ENCODE measurements around the gene HLTF. TPM values are rescaled to one million over a fixed set of nuclear protein-coding genes. Genes with fewer than 3 reads are reported as not detected.
"Not testable (repeated sequence)": the region's sequence is repeated elsewhere in the genome, so short reads cannot be mapped to it uniquely, and the experiment has no call there.

HLTF gene

GRCh38 chr3:148990236-148990635 is 96.1 kb downstream of the HLTF start:
- no peak overlapping the region for H3K27ac ChIP-seq (replicated peaks; ENCODE audit: low read length)
- no peaks in the 10 kb centered on the region for H3K9me3 ChIP-seq (replicated peaks in 1 of 2; ENCODE audit: control insufficient read depth in 2 of 2, insufficient read depth in 1 of 2, low read depth in 1 of 2, low read length in 2 of 2)
- H3K9ac ChIP-seq (ENCODE audit: low read depth, low read length, poor library complexity) = no peak overlapping the region
- no peak overlapping the region for H2BK5ac ChIP-seq (ENCODE audit: low read length)
- H3K27me3 ChIP-seq (ENCODE audit: control insufficient read depth in 3 of 3, insufficient read depth in 3 of 3, low read depth in 1 of 3, low read length in 3 of 3) = peaks cover 0 to 25% (median 3%) of the 10 kb centered on the region in 3 experiments
- H2BK120ac ChIP-seq (ENCODE audit: low read depth, low read length) = no peak overlapping the region
- no peak overlapping the region for H2AK5ac ChIP-seq (ENCODE audit: low read depth, low read length)
- no peak overlapping the region for H2BK12ac ChIP-seq (ENCODE audit: low read length)
- no peak overlapping the region for H3K14ac ChIP-seq (ENCODE audit: low read length)
- H2AFZ ChIP-seq (ENCODE audit: low read length) = no peak overlapping the region
- no peak overlapping the region for H3K4me2 ChIP-seq (ENCODE audit: insufficient read depth, low read length, poor library complexity, severe bottlenecking)
- H4K8ac ChIP-seq (ENCODE audit: low read depth, low read length) = no peak overlapping the region
- H3K36me3 ChIP-seq (replicated peaks in 1 of 2; ENCODE audit: control insufficient read depth in 2 of 2, insufficient read depth in 2 of 2, low read length in 2 of 2) = no peaks in the 10 kb centered on the region
- no CpG with 5 or more reads among the region's 4 CpGs for WGBS, 2 donors (ENCODE audit: extremely low coverage in 2 of 2, insufficient read length in 2 of 2, insufficient replicate concordance in 1 of 2)
- H3K18ac ChIP-seq (ENCODE audit: low read length) = no peak overlapping the region
- no peak for DNase-seq (ENCODE audit: low spot score)
- H3K4me3 ChIP-seq (ENCODE audit: low read length in 2 of 2) = no peak overlapping the region
- no peak overlapping the region for H3K4ac ChIP-seq (ENCODE audit: low read length)
- H3K4me1 ChIP-seq (ENCODE audit: control insufficient read depth in 2 of 2, insufficient read depth in 1 of 2, low read depth in 1 of 2, low read length in 2 of 2) = no peaks in the 10 kb centered on the region
- H2BK15ac ChIP-seq (ENCODE audit: low read length) = no peak overlapping the region
- H3K79me1 ChIP-seq (ENCODE audit: low read depth, low read length) = no peaks in the 10 kb centered on the region
- no peak overlapping the region for H3K23ac ChIP-seq (ENCODE audit: low read depth, low read length, poor library complexity)
- no peak overlapping the region for H4K91ac ChIP-seq (ENCODE audit: low read depth, low read length, poor library complexity)

- H4K91ac ChIP-seq (ENCODE audit: low read depth, low read length, poor library complexity); H4K8ac ChIP-seq (ENCODE audit: low read depth, low read length); H3K4me3 ChIP-seq (ENCODE audit: low read length in 2 of 2); H3K79me1 ChIP-seq (ENCODE audit: low read depth, low read length); H2BK15ac ChIP-seq (ENCODE audit: low read length); H2AK5ac ChIP-seq (ENCODE audit: low read depth, low read length); H3K14ac ChIP-seq (ENCODE audit: low read length); H2BK120ac ChIP-seq (ENCODE audit: low read depth, low read length); H2AFZ ChIP-seq (ENCODE audit: low read length); H3K27ac ChIP-seq (replicated peaks; ENCODE audit: low read length); H3K18ac ChIP-seq (ENCODE audit: low read length); DNase-seq (ENCODE audit: low spot score); H3K4me1 ChIP-seq (ENCODE audit: control insufficient read depth in 2 of 2, insufficient read depth in 1 of 2, low read depth in 1 of 2, low read length in 2 of 2); H2BK12ac ChIP-seq (ENCODE audit: low read length); H3K4ac ChIP-seq (ENCODE audit: low read length); H2BK5ac ChIP-seq (ENCODE audit: low read length); H3K9me3 ChIP-seq (replicated peaks in 1 of 2; ENCODE audit: control insufficient read depth in 2 of 2, insufficient read depth in 1 of 2, low read depth in 1 of 2, low read length in 2 of 2); H3K36me3 ChIP-seq (replicated peaks in 1 of 2; ENCODE audit: control insufficient read depth in 2 of 2, insufficient read depth in 2 of 2, low read length in 2 of 2); H3K4me2 ChIP-seq (ENCODE audit: insufficient read depth, low read length, poor library complexity, severe bottlenecking); H3K9ac ChIP-seq (ENCODE audit: low read depth, low read length, poor library complexity); H3K23ac ChIP-seq (ENCODE audit: low read depth, low read length, poor library complexity): not testable (repeated sequence)
- peaks cover 0 to 25% (median 3%) of the 10 kb centered on the region in 3 experiments for H3K27me3 ChIP-seq (ENCODE audit: control insufficient read depth in 3 of 3, insufficient read depth in 3 of 3, low read depth in 1 of 3, low read length in 3 of 3)
- no CpG with 5 or more reads among the region's 29 CpGs for WGBS, 2 donors (ENCODE audit: extremely low coverage in 2 of 2, insufficient read length in 2 of 2, insufficient replicate concordance in 1 of 2)
Measured at GRCh38 chr3:148987551-148987950, 98.8 kb downstream of the HLTF start.

- Histone ChIP-seq H3K4me3 (ENCODE audit: low read length in 2 of 2) (no peak overlapping the region), H2AFZ (ENCODE audit: low read length) (no peak overlapping the region), H3K14ac (ENCODE audit: low read length) (no peak overlapping the region), H3K4ac (ENCODE audit: low read length) (no peak overlapping the region), H2AK5ac (ENCODE audit: low read depth, low read length) (no peak overlapping the region), H2BK5ac (ENCODE audit: low read length) (no peak overlapping the region), H3K23ac (ENCODE audit: low read depth, low read length, poor library complexity) (no peak overlapping the region), H3K27me3 (ENCODE audit: control insufficient read depth in 3 of 3, insufficient read depth in 3 of 3, low read depth in 1 of 3, low read length in 3 of 3) (no peaks in the 10 kb centered on the region), H3K27ac (replicated peaks; ENCODE audit: low read length) (no peak overlapping the region), H3K18ac (ENCODE audit: low read length) (no peak overlapping the region), H3K36me3 (replicated peaks in 1 of 2; ENCODE audit: control insufficient read depth in 2 of 2, insufficient read depth in 2 of 2, low read length in 2 of 2) (no peaks in the 10 kb centered on the region), H2BK120ac (ENCODE audit: low read depth, low read length) (no peak overlapping the region), H2BK12ac (ENCODE audit: low read length) (no peak overlapping the region), H2BK15ac (ENCODE audit: low read length) (no peak overlapping the region), H4K91ac (ENCODE audit: low read depth, low read length, poor library complexity) (no peak overlapping the region), H3K4me1 (ENCODE audit: control insufficient read depth in 2 of 2, insufficient read depth in 1 of 2, low read depth in 1 of 2, low read length in 2 of 2) (no peaks in the 10 kb centered on the region), H3K9ac (ENCODE audit: low read depth, low read length, poor library complexity) (no peak overlapping the region), H3K4me2 (ENCODE audit: insufficient read depth, low read length, poor library complexity, severe bottlenecking) (no peak overlapping the region), H3K9me3 (replicated peaks in 1 of 2; ENCODE audit: control insufficient read depth in 2 of 2, insufficient read depth in 1 of 2, low read depth in 1 of 2, low read length in 2 of 2) (peaks cover 0 to 3% of the 10 kb centered on the region in 2 donors), H3K79me1 (ENCODE audit: low read depth, low read length) (no peaks in the 10 kb centered on the region), H4K8ac (ENCODE audit: low read depth, low read length) (no peak overlapping the region)
- WGBS, 2 donors (ENCODE audit: extremely low coverage in 2 of 2, insufficient read length in 2 of 2, insufficient replicate concordance in 1 of 2) = no CpG with 5 or more reads among the region's 1 CpG
- no peak for DNase-seq (ENCODE audit: low spot score)
Measured at GRCh38 chr3:148981273-148981672, 105.1 kb downstream of the HLTF start.

Small RNAs within 50 kb of the gene (small RNA-seq; reads per million reads assigned to genes)
- gene RF00019 (ENCODE audit: insufficient read depth) = not detected

Data from neuronal stem cell (in vitro differentiated cells).